GM21381 (cell line): ENCODE results near the gene GRID2IP.

Experiments
- ATAC-seq: cut with Tn5 transposase; IDR thresholded peaks from one replicate; pipeline ENCODE4 v1.9.1; 2021; ENCODE audit warnings: mild to moderate bottlenecking, moderate library complexity; ENCODE audit not compliant: unreplicated experiment

Gene GRID2IP

DNA sequence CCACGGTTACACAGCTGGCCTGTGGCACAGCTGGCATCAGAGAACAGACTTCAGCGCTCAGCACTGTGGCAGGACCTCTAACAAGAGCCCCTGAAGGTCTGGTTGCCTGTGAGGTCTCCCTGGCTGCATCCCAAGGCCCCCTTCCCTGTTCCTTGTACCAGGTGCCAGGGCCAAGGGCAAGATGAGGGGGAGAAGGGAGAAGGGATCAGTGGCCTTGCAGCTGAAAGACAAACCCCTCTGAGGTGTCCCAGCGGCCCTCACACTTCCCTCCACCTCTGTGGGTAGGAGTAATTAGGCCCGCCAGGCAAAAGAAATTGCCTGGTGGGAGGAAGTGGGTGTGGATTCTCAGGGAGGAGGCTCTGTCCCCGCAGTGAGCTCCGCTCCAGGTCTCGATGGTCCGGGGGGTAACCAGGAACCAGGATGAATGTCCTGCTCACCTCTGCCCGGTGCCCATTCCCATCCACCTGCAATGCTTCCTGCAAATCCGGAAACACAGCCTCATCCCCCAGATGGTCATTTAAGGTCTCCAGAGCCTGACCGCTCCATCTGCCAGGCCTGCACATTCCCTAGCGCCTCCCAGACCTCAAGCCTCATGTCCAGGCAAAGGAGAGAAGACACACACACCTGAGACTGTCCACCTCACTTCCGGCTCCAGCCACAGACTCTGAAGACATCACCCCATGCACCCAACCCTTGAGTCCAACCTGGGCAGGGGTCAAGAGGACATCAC is 22.7 kb downstream of the GRID2IP start:
- ATAC-seq, result no peak

DNA sequence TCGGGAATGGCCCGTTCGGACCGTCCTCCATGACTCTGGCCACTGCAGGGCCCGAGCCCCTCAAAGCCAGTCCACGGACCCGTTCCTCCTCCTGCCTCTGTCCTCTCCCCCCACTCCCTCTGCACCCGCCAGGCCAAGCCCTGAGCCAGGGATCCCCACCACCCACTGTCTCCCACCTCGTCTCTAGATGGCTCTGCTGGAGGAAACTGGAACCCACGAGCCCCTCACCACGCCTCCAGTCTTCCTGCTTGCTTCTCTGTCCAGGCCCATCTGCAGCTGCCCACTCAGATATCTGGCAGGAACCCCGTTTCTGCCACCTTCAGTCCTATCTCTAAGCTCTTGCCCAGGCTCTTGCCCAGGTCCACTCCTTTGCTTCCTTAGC is 24.3 kb downstream of the GRID2IP start:
- ATAC-seq, result no peak

DNA sequence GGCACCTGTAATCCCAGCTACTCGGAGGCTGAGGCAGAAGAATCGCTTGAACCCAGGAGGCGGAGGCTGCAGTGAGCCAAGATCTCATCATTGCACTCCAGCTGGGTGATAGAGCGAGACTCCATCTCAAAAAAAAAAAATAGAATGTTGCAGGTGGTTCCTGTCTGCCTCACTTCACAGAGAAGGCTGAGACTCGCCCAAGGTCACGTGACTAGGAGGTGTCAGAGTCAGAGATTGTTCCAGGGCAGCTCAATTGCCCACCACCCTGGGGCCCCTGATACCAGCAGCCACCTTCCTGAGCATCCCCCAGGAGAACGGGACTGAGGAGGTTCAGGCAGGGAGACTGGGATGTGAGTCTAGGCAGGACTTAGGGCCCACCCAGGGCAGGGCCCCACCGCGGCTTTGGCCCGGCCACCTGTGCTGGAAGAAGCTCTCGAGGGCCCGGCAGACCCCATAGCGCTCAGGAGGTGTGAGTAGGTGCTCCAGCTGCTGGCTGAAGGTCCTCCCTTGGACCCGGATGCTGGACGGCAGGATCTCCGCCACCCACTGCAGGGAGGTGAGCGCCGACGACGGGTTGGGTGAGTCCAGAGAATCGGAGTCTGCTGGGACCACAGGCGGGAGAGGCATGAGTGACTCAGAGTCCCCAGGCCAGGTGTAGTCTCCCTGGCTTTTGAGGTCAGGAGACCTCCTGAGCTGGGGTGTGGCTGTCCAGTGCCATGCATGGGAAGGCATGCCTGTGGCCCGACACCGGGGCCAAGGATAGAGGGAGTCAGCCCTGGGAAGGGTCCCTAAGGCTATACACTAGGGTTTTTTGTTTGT is 30.9 kb downstream of the GRID2IP start:
- ATAC-seq, result no peak

DNA sequence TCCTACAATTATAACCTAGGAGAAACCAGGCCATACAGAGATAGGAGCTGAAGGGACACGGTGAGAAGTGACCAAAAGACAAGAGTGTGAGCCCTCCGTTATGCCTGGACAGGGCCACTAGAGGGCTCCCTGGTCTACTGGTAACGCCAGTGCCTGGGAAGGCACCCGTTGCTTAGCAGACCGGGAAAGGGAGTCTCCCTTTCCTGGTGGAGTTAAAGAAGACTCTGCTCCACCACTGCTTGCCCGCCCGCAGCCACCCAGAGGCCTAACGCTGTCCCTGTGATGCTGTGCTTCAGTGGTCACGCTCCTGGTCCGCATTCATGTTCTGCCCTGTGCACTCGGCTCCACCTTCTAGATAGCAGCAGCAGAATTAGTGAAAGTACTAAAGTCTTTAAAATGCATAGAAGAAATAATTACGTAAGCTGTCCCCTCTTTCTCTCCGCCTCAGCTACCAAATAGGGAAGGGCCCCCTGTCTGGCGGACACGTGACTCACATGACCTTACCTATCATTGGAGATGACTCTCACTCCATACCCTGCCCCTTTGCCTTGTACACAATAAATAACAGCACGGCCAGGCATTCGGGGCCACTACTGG is 34.8 kb downstream of the GRID2IP start:
- no peak for ATAC-seq

DNA sequence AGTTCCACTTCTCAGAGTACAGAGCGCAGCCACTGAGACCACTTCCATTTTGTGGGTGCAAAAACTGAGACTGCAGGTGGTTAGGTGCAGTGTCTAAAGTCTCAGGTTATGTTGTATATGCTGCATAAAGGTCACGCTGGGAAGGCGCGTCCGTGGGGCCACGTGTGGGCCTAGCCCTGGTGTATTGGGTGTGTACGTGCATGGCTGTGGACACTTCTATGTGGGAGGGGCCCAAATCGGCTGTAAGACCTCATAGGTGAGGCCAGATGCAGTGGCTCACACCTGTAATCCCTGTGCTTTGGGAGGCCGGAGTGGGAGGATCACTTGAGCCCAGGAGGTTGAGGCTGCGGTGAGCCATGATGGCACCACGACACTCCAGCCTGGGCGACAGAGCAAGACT is 37.7 kb downstream of the GRID2IP start:
- ATAC-seq, result no peak

DNA sequence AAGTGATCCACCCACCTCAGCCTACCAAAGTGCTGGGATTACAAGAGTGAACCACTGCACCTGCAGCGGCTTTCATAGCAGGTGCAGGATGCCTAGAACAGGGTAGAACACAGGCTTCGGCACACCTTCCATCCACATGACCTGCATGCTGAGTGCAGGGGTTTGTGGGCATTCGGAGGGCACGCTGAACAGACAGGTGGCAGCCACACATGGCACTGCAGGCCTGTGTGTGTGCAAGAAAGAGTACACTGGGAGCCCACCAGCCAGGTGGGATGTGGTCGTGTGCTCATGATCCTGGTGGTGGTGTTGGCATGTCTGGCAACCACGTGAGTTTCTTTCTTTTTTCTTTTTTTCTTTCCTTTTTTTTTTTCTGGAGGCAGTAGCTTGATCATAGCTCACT is 38.4 kb downstream of the GRID2IP start:
- no peak for ATAC-seq

DNA sequence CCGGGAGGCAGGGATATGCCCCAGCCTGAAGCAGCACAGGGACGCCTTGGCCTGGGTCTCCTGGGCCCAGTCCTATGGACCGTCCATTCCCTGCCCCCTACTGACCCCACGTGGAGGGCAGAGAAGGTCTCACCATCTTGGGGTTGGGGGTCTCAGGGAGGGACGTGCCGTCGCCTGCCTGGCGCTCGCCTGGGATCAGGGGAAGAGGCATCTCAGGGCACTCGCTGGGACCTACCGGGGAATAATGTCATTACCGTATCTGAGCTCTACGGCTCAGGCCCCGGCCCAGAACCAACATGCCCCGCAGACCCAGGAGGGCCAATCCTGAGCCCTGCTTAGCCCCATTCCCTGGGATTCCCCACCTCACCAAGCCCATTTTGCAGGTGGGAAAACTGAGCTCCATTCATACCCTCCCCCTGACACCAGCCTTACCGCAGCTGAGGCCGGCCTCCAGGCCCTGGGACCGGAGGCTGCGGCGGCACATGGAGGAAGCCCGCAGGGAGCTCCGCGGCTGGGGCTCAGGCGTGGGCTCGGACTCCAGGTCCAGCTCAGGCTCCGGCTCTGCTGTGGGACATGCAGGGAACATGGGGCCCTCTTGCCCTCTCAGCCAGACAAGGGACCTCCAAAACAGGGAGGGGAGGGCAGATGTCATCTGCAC is 40.7 kb downstream of the GRID2IP start:
- no peak for ATAC-seq

DNA sequence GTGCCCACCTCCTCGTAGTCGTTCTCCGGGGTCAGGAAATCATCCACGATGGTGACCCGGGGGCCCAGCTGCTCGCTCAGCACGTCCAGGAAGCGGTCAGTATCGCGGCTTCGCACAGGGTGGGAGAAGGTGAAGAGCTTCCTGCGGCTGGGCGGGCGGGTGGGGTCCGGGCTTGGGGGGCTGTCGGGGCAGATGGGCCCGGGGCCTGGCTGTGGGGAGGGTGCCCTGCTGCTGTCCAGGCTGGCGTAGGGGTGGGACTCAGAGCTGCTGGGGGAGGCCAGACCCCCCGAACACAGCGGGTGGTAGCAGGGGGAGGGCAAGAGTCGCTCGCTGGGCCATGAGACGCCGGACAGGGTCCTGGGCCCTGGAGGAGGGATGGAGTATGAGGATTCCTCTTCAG is 42.3 kb downstream of the GRID2IP start:
- no peak for ATAC-seq

DNA sequence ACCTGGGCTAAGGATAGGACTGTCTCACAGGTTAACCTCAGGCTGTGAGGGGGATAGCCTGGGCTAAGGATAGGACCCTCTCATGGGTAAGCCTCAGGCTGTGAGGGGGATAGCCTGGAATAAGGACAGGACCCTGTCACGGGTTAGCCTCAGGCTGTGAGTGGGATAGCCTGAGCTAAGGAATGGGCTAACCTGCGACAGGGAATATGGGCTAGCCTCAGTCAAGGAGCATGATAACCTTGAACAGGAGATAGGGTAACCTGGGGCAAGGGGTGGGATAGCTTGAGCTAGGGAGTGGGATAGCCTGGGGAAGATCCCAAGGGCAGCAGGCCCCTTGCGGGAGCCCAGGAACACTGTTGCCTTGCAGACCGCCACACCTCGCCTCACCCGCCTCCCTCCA is 42.7 kb downstream of the GRID2IP start:
- ATAC-seq, result no peak

DNA sequence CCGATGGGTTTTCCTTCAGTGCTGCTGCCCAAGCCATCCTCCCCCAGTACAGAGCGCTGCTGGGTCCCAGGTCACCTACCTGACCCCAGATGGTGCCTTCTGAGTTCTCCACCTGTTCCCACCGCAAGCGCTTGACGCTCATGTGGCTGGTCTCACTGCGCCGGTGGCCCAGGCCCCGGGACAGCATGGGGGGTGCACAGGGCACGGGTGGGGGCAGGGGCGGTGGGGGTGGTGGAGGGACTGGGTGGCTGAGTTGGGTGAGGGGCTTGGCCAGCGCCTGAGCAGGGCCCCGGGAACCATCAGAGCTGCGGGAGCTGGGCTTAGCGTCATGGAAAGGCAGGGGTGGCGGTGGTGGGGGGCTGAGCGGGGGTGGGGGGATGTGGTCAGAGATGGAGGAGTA is 43.4 kb downstream of the GRID2IP start:
- no peak for ATAC-seq

DNA sequence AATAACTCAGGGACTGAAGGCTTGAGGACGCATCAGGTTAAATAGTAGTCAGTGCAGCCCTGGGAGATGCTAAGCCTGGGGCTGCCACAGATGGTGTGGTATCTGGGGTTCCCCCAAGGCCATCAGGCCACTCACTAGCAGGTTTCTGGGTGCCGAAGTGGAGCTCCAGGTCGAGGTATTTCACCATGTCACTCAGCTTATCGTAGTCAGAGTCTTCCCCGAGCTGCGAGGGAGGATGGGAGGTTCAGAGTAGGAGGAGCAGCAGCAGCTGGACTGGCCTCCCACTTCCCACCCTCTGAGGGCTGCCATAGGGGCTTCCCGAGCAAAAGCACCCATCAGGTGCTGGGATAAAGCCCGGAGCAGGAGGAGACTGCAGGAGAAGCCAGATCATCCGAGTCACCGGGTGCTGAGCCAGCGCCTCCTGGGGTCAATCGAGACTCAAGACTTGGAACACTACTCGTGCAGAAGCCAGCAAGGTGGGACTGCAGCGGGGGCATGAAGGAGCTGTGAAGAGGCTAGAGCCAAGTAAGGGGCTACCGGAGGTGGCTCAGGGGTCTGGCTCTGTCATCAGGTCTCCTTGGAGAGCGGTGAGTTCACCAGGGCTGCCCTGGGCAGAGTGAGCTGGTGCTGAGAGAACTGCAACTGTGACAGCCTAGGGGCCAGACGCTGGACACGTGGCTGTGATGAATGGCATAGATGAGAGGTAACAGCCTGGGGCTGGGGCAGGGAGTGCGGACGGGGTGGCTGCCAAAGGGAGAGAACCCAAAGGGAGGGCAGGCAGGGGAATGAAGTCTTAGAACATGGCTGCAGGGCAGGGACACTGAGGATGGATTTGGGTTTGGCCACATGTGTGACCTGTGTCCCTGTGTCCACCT is 45.3 kb downstream of the GRID2IP start:
- ATAC-seq, result no peak

DNA sequence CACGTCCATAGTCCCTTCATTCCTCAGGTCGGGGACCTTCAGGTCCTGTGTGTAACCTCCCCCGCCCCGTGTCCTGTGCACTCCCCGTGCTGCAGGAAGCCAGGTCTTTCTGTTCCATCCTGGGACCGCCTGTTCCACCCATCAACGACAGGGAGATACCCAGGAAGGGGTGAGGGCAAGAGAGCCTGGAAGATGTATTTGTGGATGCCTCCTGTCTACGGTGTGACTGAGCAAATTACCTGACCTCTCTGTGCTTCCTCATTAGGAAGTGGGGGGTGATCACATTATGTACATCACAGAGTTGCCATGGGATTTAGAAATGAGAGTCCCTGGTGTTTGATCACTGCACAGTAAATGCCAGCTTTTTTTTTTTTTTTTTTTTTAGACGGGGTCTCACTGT is 46.3 kb downstream of the GRID2IP start:
- ATAC-seq, result no peak

DNA sequence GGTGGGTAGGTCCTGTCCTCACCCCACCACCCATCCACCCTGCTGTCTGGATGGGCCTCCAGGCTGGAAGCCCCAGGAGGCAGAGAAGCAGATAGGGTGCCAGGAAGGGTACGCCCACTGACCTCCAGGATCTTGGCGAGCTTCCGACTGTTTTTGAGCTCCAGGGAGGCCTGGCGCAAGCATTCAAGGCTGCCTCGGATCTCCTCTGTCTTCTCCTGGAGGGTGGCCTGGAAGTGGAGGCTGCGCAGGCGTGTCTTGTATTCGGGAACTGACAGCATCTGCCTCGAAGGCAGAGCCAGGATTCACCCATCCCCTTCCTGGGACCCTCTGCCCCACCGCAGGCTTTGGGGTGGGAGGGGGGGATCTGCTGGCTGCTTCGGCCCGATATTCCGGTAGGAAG is 48.4 kb downstream of the GRID2IP start:
- no peak for ATAC-seq

DNA sequence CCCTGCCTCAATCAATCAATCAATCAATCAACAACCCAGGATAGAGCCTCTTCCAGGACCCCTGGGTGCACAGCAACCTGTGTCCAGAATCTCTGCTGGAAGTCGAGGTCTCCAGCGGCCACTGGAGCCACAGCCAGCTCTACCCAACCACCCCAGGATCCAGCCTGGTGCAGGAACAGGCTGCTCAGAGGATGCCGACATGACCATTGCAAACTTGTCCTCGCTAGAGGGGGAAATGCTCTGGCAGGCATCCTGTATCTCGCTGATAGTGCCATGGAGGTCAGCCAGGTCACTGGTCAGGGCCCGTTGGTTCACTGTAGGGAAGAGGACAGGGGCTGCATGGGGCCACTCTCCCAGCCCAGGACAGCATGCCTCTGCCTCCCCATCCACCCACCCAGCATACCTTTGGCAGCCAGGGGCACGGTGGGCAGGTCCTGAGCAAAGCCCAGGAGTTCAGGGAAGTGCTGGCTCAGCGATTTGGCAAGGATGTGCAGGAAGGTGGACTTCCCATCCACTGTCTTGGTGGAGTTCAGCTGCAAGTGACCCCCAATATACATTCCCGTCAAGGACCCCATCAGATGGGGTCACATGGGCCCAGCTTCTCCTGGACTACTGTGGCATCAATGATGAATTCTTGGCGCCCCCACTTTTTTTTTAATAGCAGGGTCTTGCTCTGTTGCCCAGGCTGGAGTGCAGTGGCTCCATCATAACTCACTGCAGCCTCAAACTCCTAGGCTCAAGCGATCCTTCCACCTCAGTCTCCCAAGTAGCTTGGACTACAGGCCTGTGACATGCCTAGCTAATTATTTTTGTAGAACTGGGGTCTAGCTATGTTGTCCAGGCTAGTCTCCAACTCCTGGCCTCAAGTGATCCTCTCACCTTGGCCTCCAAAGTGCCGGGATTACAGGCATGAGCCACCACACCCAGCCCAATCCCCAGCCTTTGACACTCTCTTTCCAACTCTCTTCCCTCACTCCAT is 49.4 kb downstream of the GRID2IP start:
- ATAC-seq, result no peak

DNA sequence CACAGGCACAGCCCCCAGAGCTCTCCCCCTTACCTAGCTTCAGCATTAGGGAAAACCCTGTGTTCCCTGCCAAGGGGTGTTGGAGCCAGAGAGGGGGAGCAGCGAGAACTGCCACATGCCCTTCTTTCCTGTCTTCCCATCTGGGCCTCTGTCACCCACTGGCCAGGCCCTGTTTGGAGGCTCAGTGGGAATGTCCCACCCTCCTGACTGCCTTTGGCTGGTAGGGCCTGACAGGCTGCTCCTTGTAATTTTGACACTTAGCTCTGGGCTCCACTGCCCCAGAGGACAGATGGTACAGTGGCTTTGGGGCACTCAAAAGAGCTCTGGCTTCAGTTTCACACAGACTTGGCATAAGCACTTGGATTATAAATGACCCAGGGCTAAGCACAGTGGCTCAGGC is 50.6 kb downstream of the GRID2IP start:
- ATAC-seq, result no peak

DNA sequence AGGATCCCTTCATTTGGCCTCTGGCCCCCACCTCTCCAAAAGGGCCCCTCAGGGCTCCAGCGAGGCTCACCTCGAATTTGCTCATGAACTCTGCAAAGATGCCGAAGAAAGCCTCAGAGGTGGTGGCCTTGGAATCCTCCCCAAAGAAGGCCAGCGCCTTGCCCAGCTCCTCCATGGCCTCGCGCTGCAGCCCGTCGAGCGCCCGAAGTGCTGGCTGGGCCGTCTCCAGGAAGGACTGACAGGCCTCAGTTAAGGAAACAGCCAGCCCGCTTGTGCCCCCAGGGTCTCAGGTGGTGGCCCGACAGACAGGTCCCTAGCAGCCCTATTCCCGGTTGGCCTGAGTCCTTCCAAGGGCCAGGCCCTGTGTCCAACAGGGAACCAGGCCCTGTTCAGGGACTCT is 53.3 kb downstream of the GRID2IP start:
- no peak for ATAC-seq

DNA sequence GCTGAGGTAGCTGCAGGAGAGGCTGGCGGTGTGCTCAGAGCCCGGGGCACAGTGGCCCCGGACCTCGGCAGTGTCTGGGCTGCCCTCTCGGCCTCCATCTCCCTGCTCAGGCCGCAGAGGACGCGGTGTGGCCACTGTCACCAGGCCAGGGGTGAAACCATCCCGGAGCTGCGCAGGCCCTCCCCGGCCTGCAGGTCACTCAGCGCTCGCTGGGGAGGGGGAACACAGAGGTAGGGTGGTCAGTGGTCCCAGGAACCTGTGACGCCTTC is 53.7 kb downstream of the GRID2IP start:
- ATAC-seq, result no peak

DNA sequence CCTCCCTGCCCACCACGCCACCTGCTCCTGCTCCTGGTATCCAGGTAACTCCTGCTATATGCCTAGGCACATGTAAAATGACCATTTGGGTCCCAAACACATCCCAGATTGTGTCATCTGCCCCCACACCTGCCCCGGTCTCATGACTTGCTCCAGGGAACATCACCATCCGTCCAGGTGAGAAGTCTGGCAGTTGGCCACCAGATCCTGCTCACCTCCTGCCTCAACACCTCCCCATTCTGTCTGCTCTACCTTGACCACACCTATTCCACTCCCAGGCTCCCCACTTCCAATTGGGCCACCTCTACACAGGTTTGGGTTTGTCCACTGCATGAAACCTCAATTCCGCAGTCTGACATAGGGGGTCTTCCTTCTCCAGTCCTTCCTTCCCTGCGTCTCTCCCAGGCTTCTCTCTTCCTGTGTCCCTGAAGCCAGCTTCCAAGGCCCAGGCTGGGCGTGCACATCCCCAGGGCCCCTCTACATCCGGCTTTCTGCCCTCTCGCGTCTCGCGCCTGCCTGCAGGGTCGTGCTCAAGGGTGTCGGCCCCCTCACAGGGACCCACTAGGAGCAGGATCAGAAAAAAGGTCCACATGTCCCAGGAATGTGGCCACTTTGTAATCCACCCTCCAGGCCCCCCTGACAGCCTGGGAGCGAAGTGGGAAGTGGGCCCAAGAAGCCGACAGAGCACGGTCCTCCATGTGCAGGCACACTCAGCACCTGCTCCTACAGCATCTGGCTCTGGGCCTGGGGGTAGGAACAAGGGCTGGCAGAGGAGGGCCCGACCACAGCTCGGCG is 54.2 kb downstream of the GRID2IP start:
- no peak for ATAC-seq
